ENCODE measurements around the gene CSNK2A2. TPM values are rescaled to one million over a fixed set of nuclear protein-coding genes. Genes with fewer than 3 reads are reported as not detected.

The CSNK2A2 gene
- total and polyA plus RNA-seq, 7 donors: 27.1 to 47.0 (median 41.1) TPM

- peak; percentile 29 for TF ChIP-seq CTCF (IDR thresholded peaks at IDR 0.05)
- Histone ChIP-seq H3K4me3 (peak overlapping the region; percentile 86), H3K27ac (peak overlapping the region; percentile 2), H3K36me3 (ENCODE audit: insufficient read depth in 1 of 2, low read depth in 1 of 2) (no peaks in the 10 kb centered on the region), H3K27me3 (ENCODE audit: insufficient read depth in 3 of 3, low read length in 2 of 3) (no peaks in the 10 kb centered on the region), H3K4me1 (peaks cover 33% of the 10 kb centered on the region), H3K9me3 (no peaks in the 10 kb centered on the region)
- ATAC-seq: no peak
- intact Hi-C loops (cut with DNase I): loop anchor here in 1 of 2 donors (5.0 to 10.0 kb wide), 2 partner anchors 232 to 315 kb away; no protein-coding TSS in a partner anchor
- 7 to 10% (median 7%) methylated on average over 7 of the region's 7 CpGs for WGBS, 3 donors
- no peak for DNase-seq
Measured at GRCh38 chr16:58127033-58127556, 70.8 kb downstream of the CSNK2A2 start.

- WGBS, 3 donors: 16 to 25% (median 25%) methylated on average over 4 of the region's 4 CpGs
- TF ChIP-seq CTCF (IDR thresholded peaks at IDR 0.05): no peak
- DNase-seq (no peak), ATAC-seq (no peak)
- H3K4me3 ChIP-seq: peak overlapping the region; percentile 86
- H3K4me1 ChIP-seq: peaks cover 37% of the 10 kb centered on the region
- no peaks in the 10 kb centered on the region for H3K27me3 ChIP-seq (ENCODE audit: insufficient read depth in 3 of 3, low read length in 2 of 3)
- no peaks in the 10 kb centered on the region for H3K9me3 ChIP-seq
- H3K36me3 ChIP-seq (ENCODE audit: insufficient read depth in 1 of 2, low read depth in 1 of 2): no peaks in the 10 kb centered on the region
- intact Hi-C loops (cut with DNase I): loop anchor here in 1 of 2 donors (5.0 to 10.0 kb wide), 2 partner anchors 232 to 314 kb away; no protein-coding TSS in a partner anchor
- H3K27ac ChIP-seq: no peak overlapping the region
Measured at GRCh38 chr16:58126451-58126961, 71.4 kb downstream of the CSNK2A2 start.

- TF ChIP-seq CTCF (IDR thresholded peaks at IDR 0.05): no peak
- ATAC-seq (no peak), DNase-seq (no peak)
- WGBS, 3 donors: 50 to 55% (median 54%) methylated on average over 10 of the region's 10 CpGs
- no peak overlapping the region for H3K4me3 ChIP-seq
- H3K36me3 ChIP-seq (ENCODE audit: insufficient read depth in 1 of 2, low read depth in 1 of 2): no peaks in the 10 kb centered on the region
- H3K4me1 ChIP-seq: peaks cover 41% of the 10 kb centered on the region
- no peaks in the 10 kb centered on the region for H3K9me3 ChIP-seq
- H3K27me3 ChIP-seq (ENCODE audit: insufficient read depth in 3 of 3, low read length in 2 of 3): no peaks in the 10 kb centered on the region
- intact Hi-C loops (cut with DNase I): loop anchor here in 1 of 2 donors (5.0 to 10.0 kb wide), 2 partner anchors 231 to 314 kb away; no protein-coding TSS in a partner anchor
- no peak overlapping the region for H3K27ac ChIP-seq
Measured at GRCh38 chr16:58125781-58126335, 72.0 kb downstream of the CSNK2A2 start.

GRCh38 chr16:58125041-58125440 lies 72.9 kb downstream of the CSNK2A2 start:
- no peak for TF ChIP-seq CTCF (IDR thresholded peaks at IDR 0.05)
- intact Hi-C loops (cut with DNase I): loop anchor here in 1 of 2 donors (5.0 to 10.0 kb wide), 2 partner anchors 230 to 313 kb away; no protein-coding TSS in a partner anchor
- no peaks in the 10 kb centered on the region for H3K9me3 ChIP-seq
- H3K4me1 ChIP-seq: peaks cover 41% of the 10 kb centered on the region
- WGBS, 3 donors: 77 to 82% (median 82%) methylated on average over 4 of the region's 4 CpGs
- no peaks in the 10 kb centered on the region for H3K36me3 ChIP-seq (ENCODE audit: insufficient read depth in 1 of 2, low read depth in 1 of 2)
- no peaks in the 10 kb centered on the region for H3K27me3 ChIP-seq (ENCODE audit: insufficient read depth in 3 of 3, low read length in 2 of 3)
- no peak overlapping the region for H3K4me3 ChIP-seq
- ATAC-seq (no peak), DNase-seq (no peak)
- H3K27ac ChIP-seq: no peak overlapping the region
